HEK293T (cell line): ENCODE measurements around the gene HLA-DOA.

Source experiments
- CTCF ChIA-PET: fragments of 350-600 bp; formaldehyde crosslinking; extraction: SDS; loops from one replicate; lab custom pipeline; 2021; ENCODE audit warnings: antibody characterized with exemption, inconsistent platforms; lab: Yijun Ruan, JAX
- POLR2A ChIA-PET: fragments of 350-600 bp; formaldehyde crosslinking; extraction: SDS; loops from one replicate; lab custom pipeline; 2020; ENCODE audit warnings: antibody characterized with exemption, inconsistent platforms; lab: Yijun Ruan, JAX
- DNase-seq: peaks from one replicate; pipeline ENCODE4 v3.0.0; 2012; ENCODE audit warnings: mixed read lengths; ENCODE audit errors: extremely low spot score
- ARNT ChIP-seq: fragments of 450-650 bp; IDR thresholded peaks from 2 replicates; pipeline ENCODE4 v1.6.1; 2017; ENCODE audit warnings: mild to moderate bottlenecking
- BHLHE40 ChIP-seq: fragments of 450-650 bp; IDR thresholded peaks from 2 replicates; pipeline ENCODE4 v1.6.1; 2016; ENCODE audit warnings: mild to moderate bottlenecking, moderate library complexity, borderline replicate concordance
- CTBP1 ChIP-seq: fragments of 450-650 bp; IDR thresholded peaks from 2 replicates; pipeline ENCODE4 v1.6.1; 2016; ENCODE audit warnings: borderline replicate concordance
- ELF4 ChIP-seq: fragments of 450-650 bp; IDR thresholded peaks from 2 replicates; pipeline ENCODE4 v1.6.1; 2017; ENCODE audit warnings: antibody characterized with exemption
- FOXA1 ChIP-seq: fragments of 450-650 bp; IDR thresholded peaks from 2 replicates; pipeline ENCODE4 v1.6.1; 2016; ENCODE audit warnings: mild to moderate bottlenecking
- FOXK2 ChIP-seq: fragments of 450-650 bp; IDR thresholded peaks from 2 replicates; pipeline ENCODE4 v1.6.1; 2016; ENCODE audit warnings: mild to moderate bottlenecking
- FOXM1 ChIP-seq: fragments of 450-650 bp; IDR thresholded peaks from 2 replicates; pipeline ENCODE4 v1.6.1; 2017; ENCODE audit warnings: mild to moderate bottlenecking, borderline replicate concordance
- HDGF ChIP-seq: fragments of 450-650 bp; IDR thresholded peaks from 2 replicates; pipeline ENCODE4 v1.6.1; 2017; ENCODE audit warnings: antibody characterized with exemption, borderline replicate concordance
- L3MBTL2 ChIP-seq: fragments of 450-650 bp; conservative IDR thresholded peaks from 2 replicates; pipeline ENCODE4 v1.6.1; 2016; ENCODE audit warnings: mild to moderate bottlenecking
- LEF1 ChIP-seq: fragments of 450-650 bp; IDR thresholded peaks from 2 replicates; pipeline ENCODE4 v1.6.1; 2017; ENCODE audit warnings: mild to moderate bottlenecking, borderline replicate concordance
- NFRKB ChIP-seq: fragments of 450-650 bp; IDR thresholded peaks from 2 replicates; pipeline ENCODE4 v1.6.1; 2016; ENCODE audit warnings: mild to moderate bottlenecking, moderate library complexity
- SP1 ChIP-seq: fragments of 450-650 bp; IDR thresholded peaks from 2 replicates; pipeline ENCODE4 v1.6.1; 2017
- SUZ12 ChIP-seq: fragments of 450-650 bp; IDR thresholded peaks from 2 replicates; pipeline ENCODE4 v1.6.1; 2016; ENCODE audit warnings: mild to moderate bottlenecking
- TARDBP ChIP-seq: fragments of 450-650 bp; IDR thresholded peaks from 2 replicates; pipeline ENCODE4 v1.6.1; 2016
- ZNF384 ChIP-seq: fragments of 450-650 bp; IDR thresholded peaks from 2 replicates; pipeline ENCODE4 v1.6.1; 2016
- TF ChIP-seq, protein P1 (sequence below): fragments of 450-650 bp; IDR thresholded peaks from 2 replicates; pipeline ENCODE4 v1.6.1; 2016

The HLA-DOA gene

DNA sequence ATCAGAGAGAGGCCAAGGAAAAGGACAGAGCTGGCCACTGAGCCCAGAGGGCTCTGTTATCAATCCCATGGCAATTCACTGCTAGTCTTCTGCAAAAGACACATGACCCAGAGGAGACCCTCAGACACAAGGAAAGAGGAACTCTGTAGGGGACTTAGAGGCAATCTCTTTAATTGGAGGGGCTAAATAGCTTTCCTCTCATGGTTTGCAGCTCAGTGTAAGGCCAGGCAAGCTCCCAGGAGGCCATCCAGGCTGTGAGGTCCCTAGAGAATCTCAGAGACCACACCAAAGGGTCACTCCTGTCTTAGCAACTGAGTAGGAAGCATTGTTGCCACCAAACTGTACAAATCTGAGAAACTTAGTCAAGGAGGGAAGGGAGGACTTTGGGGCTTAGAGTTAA lies 10.0 kb upstream of the HLA-DOA start:
- no peak for DNase-seq
- no peak for TF ChIP-seq ARNT
- TF ChIP-seq L3MBTL2: no peak
- TF ChIP-seq FOXM1: no peak
- TF ChIP-seq, protein P1, sequence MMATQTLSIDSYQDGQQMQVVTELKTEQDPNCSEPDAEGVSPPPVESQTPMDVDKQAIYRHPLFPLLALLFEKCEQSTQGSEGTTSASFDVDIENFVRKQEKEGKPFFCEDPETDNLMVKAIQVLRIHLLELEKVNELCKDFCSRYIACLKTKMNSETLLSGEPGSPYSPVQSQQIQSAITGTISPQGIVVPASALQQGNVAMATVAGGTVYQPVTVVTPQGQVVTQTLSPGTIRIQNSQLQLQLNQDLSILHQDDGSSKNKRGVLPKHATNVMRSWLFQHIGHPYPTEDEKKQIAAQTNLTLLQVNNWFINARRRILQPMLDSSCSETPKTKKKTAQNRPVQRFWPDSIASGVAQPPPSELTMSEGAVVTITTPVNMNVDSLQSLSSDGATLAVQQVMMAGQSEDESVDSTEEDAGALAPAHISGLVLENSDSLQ: no peak
- no peak for TF ChIP-seq BHLHE40
- no peak for TF ChIP-seq FOXA1
- no peak for TF ChIP-seq SP1
- no peak for TF ChIP-seq TARDBP
- no peak for TF ChIP-seq CTBP1
- no peak for TF ChIP-seq FOXK2
- no peak for TF ChIP-seq LEF1
- no peak for TF ChIP-seq ELF4
- TF ChIP-seq HDGF: no peak
- no peak for TF ChIP-seq NFRKB
- no peak for TF ChIP-seq ZNF384
- TF ChIP-seq SUZ12: no peak
- CTCF ChIA-PET: interaction anchor here (1.8 kb wide), 1 partner anchor 35 kb away, joined by 5 read pairs; no protein-coding TSS in a partner anchor
- POLR2A ChIA-PET: interaction anchor here (1.0 kb wide), 1 partner anchor 47 kb away, joined by 4 read pairs; no protein-coding TSS in a partner anchor

DNA sequence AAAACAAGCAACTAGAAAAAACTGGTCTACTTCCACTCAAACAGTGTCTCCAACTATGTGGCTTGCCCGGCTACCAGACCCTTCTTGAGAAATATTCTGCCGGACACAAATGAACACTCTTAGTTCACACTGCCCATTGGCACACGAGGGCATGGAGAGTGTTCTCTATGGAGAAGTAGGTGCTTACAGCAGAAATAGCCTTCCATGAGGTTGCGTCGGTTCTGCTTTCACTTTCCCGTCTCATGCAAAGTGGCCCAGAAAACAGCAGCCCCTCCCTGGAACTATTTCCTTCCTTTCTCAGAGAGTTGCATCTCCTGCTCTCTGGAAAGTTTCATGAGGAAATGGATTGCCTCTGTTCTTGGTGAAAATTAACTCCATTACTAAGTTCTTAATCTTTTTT lies 9.5 kb upstream of the HLA-DOA start:
- POLR2A ChIA-PET: interaction anchor here (1.0 kb wide), 1 partner anchor 47 kb away, joined by 4 read pairs; no protein-coding TSS in a partner anchor
- CTCF ChIA-PET: interaction anchor here (1.8 kb wide), 1 partner anchor 35 kb away, joined by 5 read pairs; no protein-coding TSS in a partner anchor
- TF ChIP-seq CTBP1 (no peak), FOXA1 (no peak), BHLHE40 (no peak), TARDBP (no peak), FOXK2 (no peak), HDGF (no peak), ZNF384 (no peak), SUZ12 (no peak), FOXM1 (no peak), SP1 (no peak), ARNT (no peak), ELF4 (no peak), NFRKB (no peak), LEF1 (no peak), L3MBTL2 (no peak)
- TF ChIP-seq, protein P1: no peak
- no peak for DNase-seq

DNA sequence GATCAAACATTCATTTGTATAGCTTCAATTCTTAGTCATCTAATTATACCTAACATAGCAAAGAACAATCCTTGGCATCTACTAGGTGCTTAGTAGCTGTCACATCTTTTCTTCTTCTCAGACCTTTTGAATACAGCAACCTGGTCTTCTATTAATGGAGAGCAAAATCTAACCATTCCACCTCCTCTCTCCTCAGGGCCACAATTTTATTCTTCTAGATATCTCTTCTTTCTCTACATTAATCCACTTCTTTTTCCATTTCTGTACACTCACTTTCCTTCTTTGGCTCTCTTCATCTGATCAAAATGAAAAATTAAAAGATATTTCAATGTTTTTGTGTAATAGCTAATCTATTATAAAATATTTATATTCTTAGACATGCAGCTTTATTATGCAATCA lies 9.0 kb upstream of the HLA-DOA start:
- DNase-seq: no peak
- ChIA-PET CTCF (interaction anchor here (1.8 kb wide), 1 partner anchor 34 kb away, joined by 5 read pairs; no protein-coding TSS in a partner anchor), POLR2A (interaction anchor here (0.7 kb wide), 1 partner anchor 47 kb away, joined by 3 read pairs; no protein-coding TSS in a partner anchor)
- TF ChIP-seq ELF4 (no peak), FOXA1 (no peak), LEF1 (no peak), SP1 (no peak), ARNT (no peak), FOXK2 (no peak), SUZ12 (no peak), HDGF (no peak), NFRKB (no peak)

DNA sequence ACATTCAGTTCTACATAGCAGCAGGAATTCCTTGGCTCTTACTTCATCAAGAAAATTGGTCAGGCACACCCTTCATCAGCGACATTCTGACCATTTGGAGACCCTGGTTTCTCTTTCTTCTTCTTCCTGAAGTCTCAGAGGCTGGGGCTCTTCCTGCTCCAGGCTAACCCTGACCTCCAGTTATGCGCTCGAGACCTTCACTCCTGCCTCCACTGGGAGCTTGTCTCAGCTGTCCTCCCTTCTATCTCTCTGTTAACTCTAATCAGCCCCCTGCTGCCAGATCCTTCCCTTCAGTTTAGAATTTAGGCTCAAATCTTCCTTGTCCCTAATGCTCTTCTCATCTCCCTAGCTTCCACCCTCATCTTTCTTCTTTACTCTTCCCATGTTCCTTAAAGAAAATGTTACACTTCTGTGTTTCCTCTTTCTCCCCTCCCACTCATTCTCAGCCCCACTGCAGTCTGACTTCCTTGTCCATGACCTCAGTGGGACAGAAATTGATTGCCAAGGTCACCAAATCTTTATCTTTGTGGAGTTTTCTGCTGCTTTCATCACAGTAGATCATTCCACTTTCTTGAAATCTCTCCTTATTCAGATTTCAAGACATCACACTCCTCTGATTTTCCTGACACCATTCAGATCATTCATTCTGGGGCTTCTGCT lies 8.4 kb upstream of the HLA-DOA start:
- no peak for DNase-seq
- CTCF ChIA-PET: interaction anchor here (1.8 kb wide), 1 partner anchor 33 kb away, joined by 5 read pairs; no protein-coding TSS in a partner anchor
- POLR2A ChIA-PET: interaction anchor here (0.7 kb wide), 1 partner anchor 46 kb away, joined by 3 read pairs; no protein-coding TSS in a partner anchor
- no peak for TF ChIP-seq ZNF384
- no peak for TF ChIP-seq FOXK2
- no peak for TF ChIP-seq SUZ12
- TF ChIP-seq SP1: no peak
- no peak for TF ChIP-seq FOXA1
- TF ChIP-seq NFRKB: no peak
- no peak for TF ChIP-seq HDGF

DNA sequence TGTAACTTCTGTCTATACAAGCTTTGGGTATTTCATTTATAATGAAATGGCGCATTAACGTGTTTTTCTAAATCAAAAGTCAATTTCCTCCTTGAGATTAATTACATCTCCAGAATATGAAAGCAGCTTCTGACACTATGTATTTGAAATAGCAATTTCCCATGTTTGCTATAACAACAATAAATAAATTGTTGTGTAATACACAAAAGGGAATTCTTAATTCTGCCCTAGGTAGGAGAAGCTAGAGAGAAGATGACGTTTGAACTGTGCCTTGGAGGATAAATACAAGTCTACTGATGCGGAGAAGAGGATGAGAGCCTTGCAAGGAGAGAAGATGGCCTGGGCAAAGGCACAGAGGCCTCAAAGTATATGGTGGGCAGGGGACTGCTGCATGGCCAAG lies 7.6 kb upstream of the HLA-DOA start:
- ChIA-PET POLR2A (no interaction called here), CTCF (no interaction called here)
- no peak for TF ChIP-seq CTBP1
- TF ChIP-seq L3MBTL2: no peak
- TF ChIP-seq NFRKB: no peak
- no peak for TF ChIP-seq ARNT
- no peak for TF ChIP-seq SP1
- no peak for TF ChIP-seq LEF1
- TF ChIP-seq FOXK2: no peak
- no peak for TF ChIP-seq HDGF
- TF ChIP-seq BHLHE40: no peak
- no peak for TF ChIP-seq TARDBP
- TF ChIP-seq, protein P1: no peak
- no peak for TF ChIP-seq ZNF384
- no peak for TF ChIP-seq FOXA1
- no peak for DNase-seq
